Natural killer cell (primary cell): ENCODE results near the gene WDR90. TPM values are rescaled to one million over a fixed set of nuclear protein-coding genes. Genes with fewer than 3 reads are reported as not detected.

Experiments used
- ATAC-seq, 3 donors: fragments of 150-1000 bp in 2 of 3; fragments of 200-7000 bp in 1 of 3; cut with Tn5 transposase; 1 replicate in 1 of 3; 2 replicates in 2 of 3; pipeline ENCODE4 v1.10.0; 2021; ENCODE audit warnings: mild to moderate bottlenecking in 2 of 3, moderate library complexity in 2 of 3
- DNase-seq, 2 donors: peaks; one replicate each; pipeline versions ENCODE4 v3.0.0 to v3.0.0-alpha.2; 2013 to 2021; ENCODE audit warnings: mixed read lengths in 1 of 2
- H3K27ac ChIP-seq: one replicate; pipeline ENCODE4 v1.5.1; 2013; ENCODE audit warnings: mild to moderate bottlenecking, low read length
- H3K27me3 ChIP-seq: one replicate; pipeline ENCODE4 v1.6.1; 2013; ENCODE audit warnings: low read length; ENCODE audit not compliant: control insufficient read depth, insufficient read depth
- H3K36me3 ChIP-seq: one replicate; pipeline ENCODE4 v1.6.1; 2013; ENCODE audit warnings: low read length; ENCODE audit not compliant: control insufficient read depth, insufficient read depth
- H3K4me1 ChIP-seq: one replicate; pipeline ENCODE4 v1.6.1; 2013; ENCODE audit warnings: low read length; ENCODE audit not compliant: control insufficient read depth, insufficient read depth
- H3K4me3 ChIP-seq: one replicate; pipeline ENCODE4 v1.5.1; 2013; ENCODE audit warnings: low read length
- H3K9me3 ChIP-seq: one replicate; pipeline ENCODE4 v1.6.1; 2013; ENCODE audit warnings: low read length; ENCODE audit not compliant: control insufficient read depth, insufficient read depth
- H3K27ac Mint-ChIP-seq, 2 donors: one replicate each; pipeline ENCODE4 v1.8.0; 2022; ENCODE audit warnings: mild to moderate bottlenecking in 2 of 2, mixed read lengths in 2 of 2, moderate library complexity in 1 of 2
- H3K27me3 Mint-ChIP-seq, 2 donors: one replicate each; pipeline ENCODE4 v1.8.0; 2022; ENCODE audit warnings: low read depth in 2 of 2, mixed read lengths in 2 of 2
- H3K36me3 Mint-ChIP-seq: one replicate; pipeline ENCODE4 v1.8.0; 2022; ENCODE audit warnings: mixed read lengths
- H3K4me1 Mint-ChIP-seq, 2 donors: one replicate each; pipeline ENCODE4 v1.8.0; 2022; ENCODE audit warnings: mixed read lengths in 2 of 2
- H3K4me3 Mint-ChIP-seq: one replicate; pipeline ENCODE4 v1.8.0; 2022; ENCODE audit warnings: mild to moderate bottlenecking, moderate library complexity, mixed read lengths
- H3K9me3 Mint-ChIP-seq, 2 donors: one replicate each; pipeline ENCODE4 v1.8.0; 2022; ENCODE audit warnings: mixed read lengths in 2 of 2
- CTCF ChIP-seq: fragments of 200-600 bp; IDR thresholded peaks from one replicate; pipeline ENCODE4 v1.8.0; 2022; ENCODE audit warnings: antibody characterized with exemption
- WGBS: methylation state at CpG from one replicate; pipeline ENCODE4 v1.1.7; 2013; ENCODE audit warnings: missing lambda C conversion rate; ENCODE audit not compliant: insufficient coverage; 5-methylcytosine and 5-hydroxymethylcytosine counted together
- intact Hi-C: fragments of 100-400 bp; cut with micrococcal nuclease; formaldehyde crosslinking; loops from one replicate; pipeline ENCODE4 v1.14.2; 2022
- total RNA-seq, 4 donors: library from RNA; stranded (reverse); fragments of 120-200 nt in 1 of 4; gene quantifications; one replicate each; pipeline versions ENCODE4 v1.2.3 to v1.2.4, GENCODE V29; 2013 to 2022

Gene WDR90
- total RNA-seq, 3 donors from 2014 or later (not counting 1 experiment from before 2014, with no cell fraction given), result 16.7 to 22.8 (median 20.2) TPM

- no peak for ATAC-seq
- intact Hi-C loops, result no loop called here
- Mint-ChIP-seq H3K27ac (no peak overlapping the region), H3K27me3 (no peaks in the 10 kb centered on the region), H3K36me3 (no peaks in the 10 kb centered on the region), H3K4me1 (no peaks in the 10 kb centered on the region), H3K4me3 (no peak overlapping the region), H3K9me3 (no peaks in the 10 kb centered on the region)
- H3K4me1 ChIP-seq, result no peaks in the 10 kb centered on the region
- H3K4me3 ChIP-seq, result no peak overlapping the region
- H3K9me3 ChIP-seq, result no peaks in the 10 kb centered on the region
- 96% methylated on average over 49 of the region's 50 CpGs for WGBS
- no peak for DNase-seq
- no peaks in the 10 kb centered on the region for H3K27me3 ChIP-seq
- peaks cover 9% of the 10 kb centered on the region for H3K36me3 ChIP-seq
- no peak overlapping the region for H3K27ac ChIP-seq
- no peak for TF ChIP-seq CTCF
Measured at GRCh38 chr16:627454-628239, 21.5 kb upstream of the WDR90 start.

- Histone ChIP-seq H3K4me1 (no peaks in the 10 kb centered on the region), H3K36me3 (peaks cover 9% of the 10 kb centered on the region), H3K4me3 (no peak overlapping the region), H3K27me3 (no peaks in the 10 kb centered on the region), H3K27ac (no peak overlapping the region), H3K9me3 (no peaks in the 10 kb centered on the region)
- ATAC-seq (no peak), DNase-seq (no peak)
- H3K4me1 Mint-ChIP-seq, result no peaks in the 10 kb centered on the region
- intact Hi-C loops, result no loop called here
- 93% methylated on average over 33 of the region's 33 CpGs for WGBS
- H3K4me3 Mint-ChIP-seq, result no peak overlapping the region
- H3K27ac Mint-ChIP-seq, result no peak overlapping the region
- no peaks in the 10 kb centered on the region for H3K9me3 Mint-ChIP-seq
- no peak for TF ChIP-seq CTCF
- no peaks in the 10 kb centered on the region for H3K36me3 Mint-ChIP-seq
- H3K27me3 Mint-ChIP-seq, result no peaks in the 10 kb centered on the region
Measured at GRCh38 chr16:628321-629061, 20.7 kb upstream of the WDR90 start.

- H3K4me1 Mint-ChIP-seq, result no peaks in the 10 kb centered on the region
- TF ChIP-seq CTCF, result no peak
- Histone ChIP-seq H3K27ac (no peak overlapping the region), H3K4me1 (no peaks in the 10 kb centered on the region), H3K27me3 (no peaks in the 10 kb centered on the region), H3K36me3 (peaks cover 9% of the 10 kb centered on the region), H3K9me3 (no peaks in the 10 kb centered on the region), H3K4me3 (no peak overlapping the region)
- H3K27ac Mint-ChIP-seq, result no peak overlapping the region
- ATAC-seq (no peak), DNase-seq (no peak)
- no peaks in the 10 kb centered on the region for H3K9me3 Mint-ChIP-seq
- intact Hi-C loops, result no loop called here
- H3K36me3 Mint-ChIP-seq, result no peaks in the 10 kb centered on the region
- no peak overlapping the region for H3K4me3 Mint-ChIP-seq
- 92% methylated on average over 29 of the region's 29 CpGs for WGBS
- no peaks in the 10 kb centered on the region for H3K27me3 Mint-ChIP-seq
Measured at GRCh38 chr16:629185-629832, 19.9 kb upstream of the WDR90 start.
